Ammon's horn (tissue), 1 donor: ENCODE measurements around the gene AOX1.
"Not testable (repeated sequence)": the region's sequence is repeated elsewhere in the genome, so short reads cannot be mapped to it uniquely, and the experiment has no call there.

ENCODE experiments used
- DNase-seq: peaks from one replicate; pipeline ENCODE4 v3.0.0-alpha.2; 2016; ENCODE audit warnings: low spot score

Gene AOX1

GRCh38 chr2:200585730-200586643, at the start of gene AOX1:
Gene AOX1, plus strand, starts transcription at chr2:200586014. Its CDS starts 95 bp downstream, at chr2:200586109.
- peak; percentile 27 for DNase-seq

GRCh38 chr2:200538139-200538538, 47.7 kb upstream of the AOX1 start:
- no peak for DNase-seq

DNA sequence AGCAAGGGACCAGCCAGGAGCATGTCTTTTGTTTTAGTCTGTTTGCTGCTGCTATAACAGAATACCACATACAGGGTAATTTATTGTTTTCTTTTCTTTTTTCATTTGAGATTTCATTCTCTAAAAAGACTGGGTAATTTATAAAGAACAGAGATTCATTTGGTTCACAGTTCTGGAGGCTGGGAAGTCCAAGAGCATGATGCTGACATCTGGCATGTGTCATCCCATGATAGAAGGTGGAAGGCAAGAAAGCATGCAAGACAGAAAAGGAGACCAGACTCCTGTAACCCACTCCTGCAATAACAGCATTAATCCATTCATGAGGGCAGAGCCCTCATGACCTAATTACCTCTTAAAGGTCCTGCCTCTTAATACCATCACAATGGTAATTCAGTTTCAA, 45.0 kb upstream of the AOX1 start:
- no peak for DNase-seq

DNA sequence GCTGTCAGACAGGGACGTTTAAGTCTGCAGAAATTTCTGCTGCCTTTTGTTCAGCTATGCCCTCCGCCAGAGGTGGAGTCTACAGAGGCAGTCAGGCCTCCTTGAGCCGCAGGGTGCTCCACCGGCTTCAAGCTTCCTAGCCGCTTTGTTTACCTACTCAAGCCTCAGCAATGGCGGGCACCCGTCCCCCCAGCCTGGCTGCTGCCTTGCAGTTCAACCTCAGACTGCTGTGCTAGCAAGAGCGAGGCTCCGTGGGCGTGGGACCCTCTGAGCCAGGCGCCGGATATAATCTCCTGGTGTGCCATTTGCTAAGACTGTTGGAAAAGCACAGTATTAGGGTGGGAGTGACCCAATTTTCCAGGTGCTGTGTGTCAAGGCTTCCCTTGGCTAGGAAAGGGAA, 19.2 kb upstream of the AOX1 start:
- not testable (repeated sequence) for DNase-seq

- no peak for DNase-seq
Measured at GRCh38 chr2:200567932-200568331, 17.9 kb upstream of the AOX1 start.

- no peak for DNase-seq
Measured at GRCh38 chr2:200575957-200576356, 9.9 kb upstream of the AOX1 start.

DNA sequence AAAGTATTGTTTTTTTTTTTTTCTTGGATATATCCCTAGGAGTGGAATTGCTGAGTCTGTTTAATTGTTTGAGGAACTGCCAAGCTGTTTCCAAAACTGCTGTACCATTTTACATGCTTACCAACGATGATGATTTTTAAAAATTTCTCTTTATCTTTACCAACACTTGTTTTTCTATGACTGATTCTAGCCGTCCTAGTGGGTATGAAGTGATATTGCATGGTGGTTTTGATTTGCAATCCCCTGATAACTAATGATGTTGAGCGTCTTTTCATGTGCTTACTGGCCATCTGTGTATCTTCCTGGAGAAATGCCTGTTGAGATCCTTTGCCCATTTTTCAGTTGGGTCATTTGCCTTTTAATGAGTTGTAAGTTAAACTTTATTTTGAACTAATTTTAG, 8.8 kb upstream of the AOX1 start:
- DNase-seq = no peak

GRCh38 chr2:200578778-200579177, 7.0 kb upstream of the AOX1 start:
- DNase-seq = no peak

DNA sequence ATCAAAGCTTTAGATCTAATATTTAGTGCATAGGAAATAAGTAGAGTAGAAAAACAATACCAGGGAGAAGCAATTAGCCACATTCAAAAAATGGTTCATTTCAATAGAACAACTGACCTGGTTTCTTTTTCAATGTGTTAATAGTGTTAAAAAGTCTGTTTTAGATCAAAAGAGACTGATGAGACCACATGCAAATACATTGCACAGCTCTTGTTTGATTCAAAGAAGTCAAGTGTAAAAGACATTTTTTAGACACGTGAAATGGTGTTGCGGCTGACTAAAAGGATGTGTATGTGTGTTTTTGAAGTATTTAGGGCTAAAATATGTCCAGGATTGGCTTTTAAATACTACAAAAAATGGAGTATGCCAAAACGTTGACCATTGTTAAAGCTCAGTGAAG, 1.2 kb upstream of the AOX1 start:
- no peak for DNase-seq

DNA sequence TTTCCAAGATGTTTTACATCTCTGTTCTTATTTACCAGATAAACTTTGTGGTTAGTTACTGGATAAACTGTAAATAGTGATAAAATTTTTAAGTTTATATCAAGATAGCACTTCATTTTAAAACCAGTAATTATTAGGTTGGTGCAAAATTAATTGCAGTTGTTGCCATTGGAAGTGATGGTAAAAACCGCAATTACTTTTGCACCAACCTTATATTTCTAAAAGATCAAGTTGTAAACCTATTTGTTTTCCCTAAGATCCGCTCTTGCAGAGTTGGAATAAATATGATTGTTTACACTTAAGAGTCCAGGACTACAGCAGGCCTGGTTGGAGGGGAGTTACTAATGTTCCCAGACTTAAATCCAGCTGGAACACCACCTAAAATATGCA, 479 bp upstream of the AOX1 start:
- DNase-seq = no peak

DNA sequence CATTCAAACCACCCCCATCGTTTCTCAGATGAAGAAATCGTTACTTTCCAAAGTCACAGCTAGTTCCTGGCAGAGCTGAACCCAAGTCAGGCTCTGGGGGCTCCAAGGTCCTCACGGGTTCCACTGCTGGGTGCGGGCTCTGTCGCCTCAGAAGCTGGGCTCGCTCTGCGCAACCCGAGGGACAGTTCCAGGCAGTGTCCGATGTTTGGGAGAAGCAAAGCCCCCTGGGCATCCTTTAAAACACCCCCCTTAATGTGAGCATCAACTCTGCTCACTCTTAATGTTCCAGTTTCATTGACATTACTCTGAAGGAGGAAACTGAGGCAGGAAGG, 796 bp downstream of the AOX1 start:
- DNase-seq = no peak

DNA sequence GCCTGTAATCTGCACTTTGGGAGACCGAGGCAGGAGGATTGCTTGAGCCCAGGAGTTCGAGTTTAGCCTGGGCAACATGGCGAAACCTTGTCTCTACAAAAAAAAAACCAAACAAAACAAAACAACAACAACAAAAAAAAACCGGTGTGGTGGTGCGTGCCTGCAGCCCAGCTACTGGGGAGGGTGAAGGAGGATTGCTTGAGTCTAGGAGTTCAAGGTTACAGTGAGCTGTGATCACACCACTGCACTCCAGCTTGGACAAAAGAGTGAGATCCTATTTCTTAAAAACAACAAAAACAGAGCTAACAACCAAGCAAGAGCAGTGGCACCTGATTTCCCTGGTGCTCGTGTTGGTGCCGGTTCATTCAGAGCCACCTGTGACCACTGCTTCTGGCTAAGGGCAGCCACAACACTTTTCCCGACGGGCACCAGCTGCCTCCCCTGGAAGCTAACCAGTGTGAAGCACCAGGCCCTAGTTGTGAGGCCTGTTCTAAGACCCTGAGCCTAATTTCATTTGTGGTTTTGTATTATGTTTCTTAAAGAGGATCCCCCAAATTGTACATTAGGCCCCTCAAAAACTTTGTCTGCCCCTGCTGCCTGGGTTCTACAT, 1.3 kb downstream of the AOX1 start:
- no peak for DNase-seq

DNA sequence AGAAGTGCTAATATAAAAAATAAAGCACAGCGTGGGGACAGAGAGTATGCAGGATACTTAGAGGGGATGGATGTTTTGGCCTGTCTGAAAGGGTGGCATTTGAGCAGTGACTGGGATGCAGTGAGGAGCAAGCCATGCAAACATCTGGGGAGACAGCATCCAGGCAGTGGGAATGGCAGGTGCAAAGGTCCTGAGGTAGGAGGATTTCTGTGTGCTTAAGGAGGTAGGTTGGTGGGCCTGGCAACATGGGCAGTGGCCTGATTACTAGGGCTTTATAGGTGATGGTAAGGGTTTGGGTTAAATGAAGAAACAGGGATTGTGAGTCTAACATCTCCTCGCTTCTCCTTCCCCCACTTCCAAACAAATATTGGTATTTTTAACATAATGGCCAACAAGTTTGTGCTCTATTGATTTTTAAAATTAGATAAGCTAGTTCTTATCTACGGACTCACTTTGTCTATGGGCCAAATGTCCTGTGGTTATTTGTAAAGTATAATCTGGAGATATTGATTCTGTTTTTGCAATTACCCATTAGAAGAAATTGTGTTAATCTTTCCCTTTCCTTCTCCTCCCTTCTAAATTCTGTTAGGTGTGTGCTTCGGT, 2.4 kb downstream of the AOX1 start:
- no peak for DNase-seq

DNA sequence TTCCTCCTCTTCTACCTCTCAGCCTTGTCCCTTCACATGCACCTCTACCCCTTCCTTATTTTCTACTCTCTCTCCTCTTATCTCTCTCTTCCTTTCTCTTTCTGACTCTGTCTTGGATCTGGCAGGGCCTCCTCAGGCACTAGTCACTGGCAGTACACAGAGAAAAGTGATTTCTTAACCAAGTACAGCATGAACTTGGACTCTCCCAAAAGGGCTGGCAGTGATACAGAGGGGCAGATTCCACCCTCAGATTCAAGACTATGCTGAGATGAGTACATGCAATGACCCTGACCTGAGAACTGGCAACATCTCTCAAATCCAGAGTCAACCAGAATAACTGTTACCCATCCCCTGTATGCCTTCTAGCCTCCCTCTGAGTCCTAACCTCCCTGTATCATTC, 4.3 kb downstream of the AOX1 start:
- DNase-seq = no peak

GRCh38 chr2:200591308-200591707, 5.5 kb downstream of the AOX1 start:
- DNase-seq = no peak

DNA sequence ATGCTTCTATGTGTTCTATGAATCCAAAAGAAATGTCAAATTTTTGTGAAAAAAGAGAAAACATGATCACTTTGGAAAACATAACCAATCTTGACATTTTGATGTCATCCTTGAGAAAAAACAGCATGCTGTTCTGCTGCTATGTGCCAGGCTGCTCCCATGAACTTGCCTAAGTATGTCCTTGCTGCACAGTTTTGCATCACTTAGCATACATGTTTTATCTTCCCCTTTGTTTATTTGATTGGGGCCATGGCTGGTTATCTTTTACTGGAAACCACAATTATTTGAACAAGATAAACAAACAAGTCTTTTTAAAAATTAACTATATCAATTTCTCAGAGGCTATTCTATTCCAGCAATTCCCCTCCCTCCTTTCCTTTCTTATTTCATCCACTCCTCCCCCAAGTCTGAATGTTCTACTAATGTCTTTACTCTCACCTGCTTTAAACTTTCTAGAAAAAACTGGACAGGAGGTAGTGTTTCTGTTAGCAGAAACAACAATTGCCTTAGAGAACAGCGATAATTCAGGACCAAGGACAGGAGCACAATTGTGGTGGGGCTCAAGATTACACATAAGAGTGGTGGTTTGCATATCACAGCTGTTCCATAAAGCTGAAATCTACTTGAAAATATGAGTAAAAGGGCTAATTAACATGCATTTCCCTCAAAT, 6.7 kb downstream of the AOX1 start:
- no peak for DNase-seq

GRCh38 chr2:200593905-200594304, 8.1 kb downstream of the AOX1 start:
- DNase-seq = no peak

- no peak for DNase-seq
Measured at GRCh38 chr2:200595913-200596312, 10.1 kb downstream of the AOX1 start.

DNA sequence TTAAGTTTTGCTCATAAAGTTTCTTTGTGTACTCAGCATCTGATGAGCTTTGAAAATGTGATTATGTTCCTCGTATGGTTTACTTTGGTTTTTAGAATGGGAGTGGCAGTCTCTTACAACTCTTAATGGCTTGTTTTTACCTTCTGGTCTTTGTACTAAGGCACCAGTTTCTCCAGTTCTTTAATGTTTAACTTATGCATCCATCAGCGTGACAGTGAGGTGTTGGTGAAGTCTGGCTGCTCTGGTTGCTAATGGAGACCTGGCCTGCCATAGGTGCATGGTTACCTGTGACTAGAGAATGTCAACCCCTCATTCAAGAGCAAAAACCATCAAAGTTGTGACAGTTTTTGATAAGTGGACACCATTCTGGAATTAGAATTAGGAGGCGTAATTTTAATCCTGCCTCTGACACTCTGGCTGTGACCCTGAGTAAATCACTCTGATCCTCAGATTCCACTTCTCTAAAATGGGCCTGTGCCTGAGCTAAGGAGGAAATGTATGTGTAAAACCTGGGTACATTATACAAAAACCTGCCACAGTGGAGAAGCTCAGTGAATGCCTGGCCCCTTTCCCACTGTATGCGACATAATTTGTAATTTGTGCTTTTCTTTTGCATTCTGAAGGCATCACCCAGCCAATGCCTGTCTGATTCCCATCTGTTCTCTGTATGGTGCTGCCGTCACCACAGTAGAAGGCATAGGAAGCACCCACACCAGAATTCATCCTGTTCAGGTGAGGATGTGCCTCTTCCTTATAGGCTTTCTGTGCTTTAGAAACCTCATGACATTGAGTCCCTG, 11.2 kb downstream of the AOX1 start:
- peak; percentile 32 for DNase-seq

- no peak for DNase-seq
Measured at GRCh38 chr2:200599206-200599605, 13.4 kb downstream of the AOX1 start.

- no peak for DNase-seq
Measured at GRCh38 chr2:200600549-200601225, 14.9 kb downstream of the AOX1 start.
